GM19324 (cell line): ENCODE measurements around the gene GPR63.

Experiments used
- ATAC-seq: cut with Tn5 transposase; IDR thresholded peaks from one replicate; pipeline ENCODE4 v1.9.1; 2021; ENCODE audit warnings: mild to moderate bottlenecking, moderate library complexity; ENCODE audit not compliant: unreplicated experiment, low FRiP score

Gene GPR63

DNA sequence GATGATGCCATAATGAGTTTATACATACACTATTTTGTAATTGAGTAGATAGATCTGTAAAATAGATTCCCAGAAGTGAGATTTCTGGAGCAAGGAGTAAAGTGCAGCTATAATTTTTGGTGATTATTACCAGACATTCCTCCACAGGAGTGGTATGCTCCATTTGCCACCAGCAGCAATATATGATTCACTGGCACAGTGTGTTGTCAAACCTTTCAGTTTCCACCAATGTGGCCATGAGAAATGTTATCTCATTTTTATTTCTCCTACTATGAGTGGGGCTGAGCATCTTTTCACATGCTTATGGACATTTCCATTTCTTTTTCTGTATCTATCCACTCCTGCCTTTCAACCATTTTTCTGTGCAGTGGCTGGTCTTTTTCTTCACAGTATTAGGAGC is 70.5 kb downstream of the GPR63 start:
- ATAC-seq, result no peak

DNA sequence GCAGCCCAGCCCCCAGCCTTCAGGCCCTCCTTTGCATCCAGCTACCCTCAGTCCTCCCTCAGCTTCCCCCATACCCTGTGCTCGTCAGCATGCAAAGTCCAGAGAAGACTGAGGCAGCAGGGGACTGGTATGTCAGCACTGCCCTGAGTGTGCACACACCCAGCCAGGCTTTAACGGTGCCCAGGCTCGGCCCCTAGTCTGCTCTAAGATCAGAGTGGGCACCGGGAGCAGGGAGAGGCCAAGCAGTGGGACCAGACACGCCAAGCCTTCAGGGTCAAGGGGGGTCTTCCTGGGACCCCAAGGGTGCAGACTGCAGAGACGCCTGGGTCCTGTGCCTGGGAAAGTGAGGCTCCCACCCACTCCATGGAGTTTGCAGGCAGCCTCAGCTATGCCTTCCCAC is 74.7 kb downstream of the GPR63 start:
- ATAC-seq, result no peak

DNA sequence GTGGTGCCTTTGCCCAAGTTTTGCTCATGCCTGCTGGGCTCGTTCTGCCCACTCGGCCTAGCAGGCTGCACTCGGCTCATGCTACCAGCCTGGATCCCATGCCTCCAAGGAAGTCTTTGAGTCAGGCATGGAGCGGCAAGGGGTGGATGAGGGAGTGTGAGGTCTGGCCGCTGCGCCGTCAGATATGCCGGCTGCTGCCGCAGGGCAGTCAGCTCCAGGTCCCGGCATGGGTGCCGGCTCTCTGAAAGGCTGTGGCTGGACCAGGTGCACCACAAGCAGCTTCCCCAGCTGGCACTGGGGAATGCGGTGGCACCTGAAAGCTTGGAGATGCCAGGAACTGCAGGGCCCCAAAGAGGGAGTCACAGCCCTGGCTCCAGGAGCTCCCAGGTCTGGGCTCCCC is 75.5 kb downstream of the GPR63 start:
- no peak for ATAC-seq

DNA sequence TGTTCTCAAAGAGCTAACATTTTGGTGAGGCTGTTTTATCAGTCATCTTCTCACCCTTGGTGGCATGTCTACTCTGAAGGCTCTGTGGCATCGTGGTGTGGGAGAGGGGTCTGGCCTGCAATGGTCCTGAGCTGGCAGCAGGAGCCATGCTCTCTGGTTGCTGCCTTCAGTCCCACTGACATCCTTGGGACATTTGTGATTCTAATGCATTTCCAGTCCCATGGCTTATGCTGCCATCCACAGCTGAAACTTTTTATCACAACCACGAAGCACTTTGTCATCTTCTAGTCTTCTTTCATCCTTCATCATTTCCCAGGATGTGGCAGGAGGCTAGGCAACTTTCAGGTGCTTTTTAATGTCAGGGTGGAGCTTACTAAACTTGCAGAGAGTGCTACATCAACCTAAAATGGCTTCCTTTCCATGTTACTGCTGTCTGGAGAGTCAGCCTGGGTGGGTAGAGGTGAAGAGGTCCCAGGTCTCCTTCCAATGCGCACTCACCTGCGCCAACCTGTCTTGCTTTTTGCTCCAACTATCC is 77.1 kb downstream of the GPR63 start:
- no peak for ATAC-seq

DNA sequence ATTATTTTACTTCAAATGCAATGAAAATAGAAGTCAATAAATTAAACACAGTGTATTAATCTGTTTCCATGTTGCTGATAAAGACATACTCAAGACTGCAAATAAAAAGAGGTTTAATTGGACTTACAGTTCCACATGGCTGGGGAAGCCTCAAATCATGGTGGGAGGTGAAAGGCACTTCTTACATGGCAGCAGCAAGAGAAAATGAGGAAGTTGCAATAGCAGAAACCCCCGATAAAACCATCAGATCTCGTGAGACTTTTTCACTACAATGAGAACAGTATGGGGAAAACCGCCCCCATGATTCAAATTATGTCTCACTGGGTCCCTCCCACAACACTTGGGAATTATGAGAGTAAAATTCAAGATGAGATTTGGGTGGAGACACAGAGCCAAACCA is 82.2 kb downstream of the GPR63 start:
- no peak for ATAC-seq

DNA sequence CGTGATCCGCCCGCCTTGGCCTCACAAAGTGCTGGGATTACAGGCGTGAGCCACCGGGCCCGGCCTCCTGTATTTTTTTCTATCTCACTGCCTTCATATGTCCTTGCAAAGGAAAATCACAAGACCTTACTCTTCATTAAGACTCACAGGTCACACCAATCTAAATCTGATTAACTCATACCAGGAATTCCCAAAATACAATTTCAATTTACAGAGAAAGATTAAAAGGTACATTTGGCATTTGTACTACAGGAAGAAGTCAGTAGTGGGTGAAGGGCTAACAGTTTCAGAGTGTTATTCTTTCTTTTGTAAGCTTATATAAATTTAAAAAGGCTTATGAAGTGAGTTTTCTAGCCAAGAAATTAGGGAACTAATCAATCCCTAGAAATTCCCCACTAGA is 87.4 kb downstream of the GPR63 start:
- ATAC-seq, result no peak
